Adrenal gland (tissue), 12 donors: ENCODE measurements around the gene EMB. TPM values are rescaled to one million over a fixed set of nuclear protein-coding genes. Genes with fewer than 3 reads are reported as not detected.
"Not testable (repeated sequence)": the region's sequence is repeated elsewhere in the genome, so short reads cannot be mapped to it uniquely, and the experiment has no call there.

Source experiments
- DNase-seq, 7 donors: peaks; one replicate each; pipeline ENCODE4 v3.0.0-alpha.2; 2019 to 2020
- H3K27ac ChIP-seq, 5 donors: fragments of 200-600 bp; sonication (generic) in 4 of 5; 1 replicate in 3 of 5; 2 replicates in 2 of 5; pipeline versions ENCODE4 v1.5.1 to v1.8.0; 2016 to 2020; ENCODE audit warnings: mild to moderate bottlenecking in 1 of 5
- H3K27me3 ChIP-seq: fragments of 200-600 bp; 2 replicates; pipeline ENCODE4 v1.8.0; 2021
- H3K36me3 ChIP-seq, 2 donors: fragments of 200-600 bp; replicated peaks in 1 of 2; 1 replicate in 1 of 2; 2 replicates in 1 of 2; pipeline versions ENCODE4 v1.5.1 to v1.8.0; 2018 to 2022
- H3K4me1 ChIP-seq, 2 donors: fragments of 200-600 bp; replicated peaks in 1 of 2; 1 replicate in 1 of 2; 2 replicates in 1 of 2; pipeline versions ENCODE4 v1.5.1 to v1.8.0; 2018 to 2021
- H3K4me3 ChIP-seq, 4 donors: fragments of 200-600 bp; sonication (generic) in 3 of 4; one replicate each; pipeline ENCODE4 v1.5.1; 2016 to 2018
- H3K9me3 ChIP-seq, 3 donors: fragments of 200-600 bp; sonication (generic) in 1 of 3; replicated peaks in 1 of 3; 1 replicate in 2 of 3; 2 replicates in 1 of 3; pipeline versions ENCODE4 v1.5.1 to v1.8.0; 2016 to 2021
- POLR2A ChIP-seq, 2 donors: fragments of 450-650 bp; IDR thresholded peaks; one replicate each; pipeline ENCODE4 v1.6.1; 2017; ENCODE audit warnings: antibody characterized with exemption in 2 of 2, mild to moderate bottlenecking in 2 of 2, moderate library complexity in 1 of 2
- WGBS, 4 donors: extraction: QIAGEN DNeasy Blood & Tissue Kit in 2 of 4; methylation state at CpG; one replicate each; pipeline versions ENCODE4 v1.1.5 to v1.1.7; 2013 to 2017; 5-methylcytosine and 5-hydroxymethylcytosine counted together
- intact Hi-C, 2 donors: fragments of 100-400 bp; cut with DNase I; formaldehyde crosslinking; loops; one replicate each; pipeline versions ENCODE4 v1.14.1 to v1.15.0; 2022 to 2023
- polyA plus RNA-seq, 3 donors: library from polyadenylated mRNA; stranded (reverse); fragments of 200-250 nt in 2 of 3; fragments of 350-450 nt in 1 of 3; fragmentation: Illumina TruSeq in 1 of 3; extraction: RNeasy Lipid Tissue Mini Kit (QIAGEN cat#74804) in 1 of 3; gene quantifications; one replicate each; pipeline ENCODE4 v1.2.3, GENCODE V29; 2013 to 2014
- total RNA-seq, 9 donors: library from RNA; depleted of rRNA in 4 of 9; stranded (reverse); fragments of >200 nt in 4 of 9; fragments of 120-200 nt in 1 of 9; fragmentation: NEBNext Ultra II Directional in 1 of 9; extraction: Animal tissue kit (Norgen Biotek cat#: 25700) in 1 of 9; gene quantifications; one replicate each; pipeline versions ENCODE4 v1.1.0 to v1.2.4, GENCODE V29; 2013 to 2023
- TF ChIP-seq, protein P1 (sequence below), 6 experiments: fragments of 450-650 bp in 4 of 6; fragments of 200-600 bp in 2 of 6; sonication (generic) in 1 of 6; IDR thresholded peaks; 1 replicate in 5 of 6; 2 replicates in 1 of 6; pipeline versions ENCODE4 v1.5.1 to v1.8.0; 2016 to 2021; ENCODE audit warnings: antibody characterized with exemption in 6 of 6, mild to moderate bottlenecking in 2 of 6, moderate library complexity in 1 of 6
- donor health status: healthy with polysubstance abuse.
- donor health status: Bipolar disorder and iron deficiency.
- donor health status: DM: yes; HTN: yes; CAD: no.
- donor health status: DM: no; HTN: no; CAD: no.
- donor health status: DM: no; HTN: no; CAD: no.
- donor health status: DM: yes; HTN: yes; CAD: no.

Gene EMB
- total and polyA plus RNA-seq, 12 donors: 6.1 to 78.1 (median 41.9) TPM

DNA sequence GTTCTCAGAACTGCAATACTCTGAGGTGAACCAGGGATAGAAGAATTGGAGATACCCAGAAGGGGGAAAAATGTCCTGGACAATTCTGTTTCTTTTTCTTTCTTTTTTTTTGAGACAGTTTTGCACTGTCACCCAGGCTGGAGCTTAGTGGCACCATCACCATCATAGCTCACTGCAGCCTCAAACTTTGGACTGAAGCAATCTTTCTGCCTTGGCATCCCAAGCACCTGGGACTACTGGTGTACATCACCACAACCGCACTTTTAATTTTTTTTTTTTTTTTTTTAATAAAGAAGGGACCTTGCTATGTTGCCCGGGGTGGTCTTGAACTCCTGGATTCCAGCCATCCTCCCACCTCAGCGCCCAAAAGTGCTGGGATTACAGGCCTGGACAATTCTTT lies 1.9 kb downstream of the EMB start:
- Histone ChIP-seq H3K9me3 (no peaks in the 10 kb centered on the region), H3K4me3 (no peak overlapping the region), H3K36me3 (no peaks in the 10 kb centered on the region), H3K4me1 (peaks cover 0 to 9% of the 10 kb centered on the region in 2 donors), H3K27ac (no peak overlapping the region), H3K27me3 (no peaks in the 10 kb centered on the region)
- TF ChIP-seq POLR2A (IDR thresholded peaks at IDR 0.05): no peak
- TF ChIP-seq, protein P1, sequence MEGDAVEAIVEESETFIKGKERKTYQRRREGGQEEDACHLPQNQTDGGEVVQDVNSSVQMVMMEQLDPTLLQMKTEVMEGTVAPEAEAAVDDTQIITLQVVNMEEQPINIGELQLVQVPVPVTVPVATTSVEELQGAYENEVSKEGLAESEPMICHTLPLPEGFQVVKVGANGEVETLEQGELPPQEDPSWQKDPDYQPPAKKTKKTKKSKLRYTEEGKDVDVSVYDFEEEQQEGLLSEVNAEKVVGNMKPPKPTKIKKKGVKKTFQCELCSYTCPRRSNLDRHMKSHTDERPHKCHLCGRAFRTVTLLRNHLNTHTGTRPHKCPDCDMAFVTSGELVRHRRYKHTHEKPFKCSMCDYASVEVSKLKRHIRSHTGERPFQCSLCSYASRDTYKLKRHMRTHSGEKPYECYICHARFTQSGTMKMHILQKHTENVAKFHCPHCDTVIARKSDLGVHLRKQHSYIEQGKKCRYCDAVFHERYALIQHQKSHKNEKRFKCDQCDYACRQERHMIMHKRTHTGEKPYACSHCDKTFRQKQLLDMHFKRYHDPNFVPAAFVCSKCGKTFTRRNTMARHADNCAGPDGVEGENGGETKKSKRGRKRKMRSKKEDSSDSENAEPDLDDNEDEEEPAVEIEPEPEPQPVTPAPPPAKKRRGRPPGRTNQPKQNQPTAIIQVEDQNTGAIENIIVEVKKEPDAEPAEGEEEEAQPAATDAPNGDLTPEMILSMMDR (IDR thresholded peaks at IDR 0.05): no peak
- 53 to 83% (median 77%) methylated on average over 3 of the region's 3 CpGs for WGBS, 4 donors
- intact Hi-C loops: no loop called here
- DNase-seq: no peak

GRCh38 chr5:50438060-50438459 lies 3.0 kb downstream of the EMB start:
- peak in 1 of 7 donors; percentile 18 for DNase-seq
- H3K4me3 ChIP-seq, H3K27ac ChIP-seq, H3K4me1 ChIP-seq, H3K27me3 ChIP-seq, H3K36me3 ChIP-seq, intact Hi-C loops, H3K9me3 ChIP-seq: not testable (repeated sequence)
- 27 to 30% (median 28%) methylated on average over 2 to 3 of the region's 3 CpGs for WGBS, 4 donors

DNA sequence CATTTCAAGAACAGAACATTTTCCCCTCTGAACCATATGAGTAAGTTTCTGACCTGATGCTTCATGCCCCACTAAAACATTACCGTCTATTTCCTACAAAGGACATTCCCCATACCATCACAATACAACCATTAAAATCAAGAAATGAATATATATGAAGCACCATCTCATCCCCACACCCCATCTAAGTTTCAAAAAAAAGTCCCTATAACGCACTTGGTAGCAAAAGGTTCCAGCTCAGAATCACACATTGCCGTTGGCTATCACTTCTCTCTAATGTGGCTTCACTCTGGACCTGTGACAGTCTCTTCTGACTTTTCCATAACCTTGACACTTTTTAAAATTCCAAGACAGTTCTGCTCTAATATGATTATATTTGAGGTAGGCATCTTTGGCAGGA lies 5.9 kb downstream of the EMB start:
- TF ChIP-seq, protein P1 (IDR thresholded peaks at IDR 0.05): no peak
- no peak for TF ChIP-seq POLR2A (IDR thresholded peaks at IDR 0.05)
- H3K36me3 ChIP-seq: no peaks in the 10 kb centered on the region
- no peaks in the 10 kb centered on the region for H3K27me3 ChIP-seq
- intact Hi-C loops: no loop called here
- H3K9me3 ChIP-seq: no peaks in the 10 kb centered on the region
- no peak overlapping the region for H3K27ac ChIP-seq
- 87 to 95% (median 89%) methylated on average over 3 of the region's 3 CpGs for WGBS, 4 donors
- no peak overlapping the region for H3K4me3 ChIP-seq
- peaks cover 0 to 11% of the 10 kb centered on the region in 2 donors for H3K4me1 ChIP-seq
- DNase-seq: no peak

DNA sequence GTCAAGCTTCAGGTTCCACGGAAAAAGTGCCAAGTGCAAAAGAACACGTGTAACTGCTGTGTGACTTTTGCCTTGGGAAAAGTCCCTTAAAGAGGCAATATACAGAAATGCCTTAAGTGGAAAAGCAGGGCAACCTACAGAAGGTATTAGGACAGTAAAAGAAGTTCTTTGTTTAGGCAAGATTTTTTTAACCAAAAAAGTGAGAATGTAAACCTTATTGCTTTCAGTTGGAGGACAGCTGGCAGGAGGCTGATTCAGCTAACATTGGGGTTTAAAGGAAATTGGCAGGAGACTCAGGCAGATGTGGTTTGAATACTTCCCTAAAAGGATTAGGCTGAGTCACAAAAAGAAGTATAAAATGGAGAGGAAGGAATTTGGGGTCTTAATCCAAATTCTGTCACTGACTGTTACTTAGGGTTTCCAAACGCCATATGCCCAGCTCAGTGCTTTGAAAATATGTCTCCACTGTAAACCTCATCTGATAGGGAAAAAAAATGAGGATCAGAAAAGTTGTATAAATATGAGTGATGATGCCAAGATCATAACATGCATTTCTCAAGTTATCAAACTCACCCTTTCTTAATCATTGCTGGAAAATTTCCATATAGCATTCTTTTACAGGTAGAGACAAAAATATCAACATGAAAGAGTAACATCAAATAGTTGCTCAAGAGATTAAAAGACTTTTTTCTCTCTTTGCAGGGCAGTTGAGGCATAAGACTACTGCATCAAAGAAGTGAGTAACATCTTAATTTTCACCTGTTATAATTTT lies 9.8 kb downstream of the EMB start:
- Histone ChIP-seq H3K27ac (peak overlapping the region in 2 of 5 donors; percentile 6 to 31), H3K4me1 (peaks cover 0 to 11% of the 10 kb centered on the region in 2 donors)
- DNase-seq, H3K4me3 ChIP-seq, H3K27me3 ChIP-seq, intact Hi-C loops, H3K9me3 ChIP-seq, H3K36me3 ChIP-seq: not testable (repeated sequence)
- 40 to 58% (median 48%) methylated on average over 3 of the region's 3 CpGs for WGBS, 4 donors

GRCh38 chr5:50423100-50423799 lies 17.8 kb downstream of the EMB start:
- H3K4me3 ChIP-seq, H3K27ac ChIP-seq, intact Hi-C loops, H3K36me3 ChIP-seq, H3K9me3 ChIP-seq, H3K27me3 ChIP-seq, DNase-seq, H3K4me1 ChIP-seq: not testable (repeated sequence)
- 83 to 90% (median 87%) methylated on average over 3 of the region's 3 CpGs for WGBS, 4 donors

DNA sequence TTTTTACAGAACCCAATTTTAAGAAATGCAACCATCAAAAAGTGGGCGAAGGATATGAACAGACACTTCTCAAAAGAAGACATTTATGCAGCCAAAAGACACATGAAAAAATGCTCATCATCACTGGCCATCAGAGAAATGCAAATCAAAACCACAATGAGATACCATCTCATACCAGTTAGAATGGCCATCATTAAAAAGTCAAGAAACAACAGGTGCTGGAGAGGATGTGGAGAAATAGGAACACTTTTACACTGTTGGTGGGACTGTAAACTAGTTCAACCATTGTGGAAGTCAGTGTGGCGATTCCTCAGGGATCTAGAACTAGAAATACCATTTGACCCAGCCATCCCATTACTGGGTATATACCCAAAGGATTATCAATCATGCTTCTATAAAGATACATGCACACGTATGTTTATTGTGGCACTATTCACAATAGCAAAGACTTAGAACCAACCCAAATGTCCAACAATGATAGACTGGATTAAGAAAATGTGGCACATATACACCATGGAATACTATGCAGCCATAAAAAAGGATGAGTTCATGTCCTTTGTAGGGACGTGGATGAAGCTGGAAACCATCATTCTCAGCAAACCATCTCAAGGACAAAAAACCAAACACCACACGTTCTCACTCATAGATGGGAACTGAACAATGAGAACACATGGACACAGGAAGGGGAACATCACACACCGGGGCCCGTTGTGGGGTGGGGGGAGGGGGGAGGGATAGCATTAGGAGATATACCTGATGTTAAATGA lies 19.7 kb downstream of the EMB start:
- H3K4me3 ChIP-seq, intact Hi-C loops, H3K36me3 ChIP-seq, H3K27ac ChIP-seq, H3K9me3 ChIP-seq, H3K4me1 ChIP-seq, H3K27me3 ChIP-seq, DNase-seq: not testable (repeated sequence)
- WGBS, 4 donors: 79 to 84% (median 80%) methylated on average over 6 to 7 of the region's 7 CpGs
